Activated naive CD4-positive, alpha-beta T cell treated with anti-CD3 and anti-CD28 coated beads, Interleukin-2, amount 50 U/mL, for 16 hours (primary cell): Measurements from ENCODE around the gene DARS1.

ENCODE experiments used
- DNase-seq: peaks from one replicate; pipeline ENCODE4 v3.0.0-alpha.2; 2020

Gene DARS1

DNA sequence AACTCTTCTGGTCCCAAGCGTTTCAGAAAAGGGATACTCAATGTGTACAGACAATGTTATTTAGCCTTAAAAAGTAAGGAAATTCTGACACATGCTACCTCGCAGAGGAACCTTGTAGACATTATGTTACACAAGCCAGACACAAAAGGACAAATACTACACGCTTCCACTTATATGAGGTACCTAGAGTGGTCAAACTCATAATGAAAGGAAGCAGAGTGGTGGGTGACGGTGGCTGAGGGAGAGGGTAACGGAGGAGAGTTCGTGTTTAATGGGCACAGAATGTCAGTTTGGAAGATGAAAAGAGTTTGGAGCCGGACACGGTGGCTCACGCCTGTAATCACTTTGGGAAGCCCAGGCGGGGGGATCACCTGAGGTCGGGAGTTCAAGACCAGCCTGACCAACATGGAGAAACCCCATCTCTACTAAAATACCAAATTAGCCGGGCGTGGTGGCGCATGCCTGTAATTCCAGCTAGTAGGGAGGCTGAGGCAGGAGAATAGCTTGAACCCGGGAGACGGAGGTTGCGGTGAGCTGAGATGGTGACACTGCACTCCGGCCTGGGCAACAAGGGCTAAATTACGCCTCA, 110.6 kb downstream of the DARS1 start:
- no peak for DNase-seq

DNA sequence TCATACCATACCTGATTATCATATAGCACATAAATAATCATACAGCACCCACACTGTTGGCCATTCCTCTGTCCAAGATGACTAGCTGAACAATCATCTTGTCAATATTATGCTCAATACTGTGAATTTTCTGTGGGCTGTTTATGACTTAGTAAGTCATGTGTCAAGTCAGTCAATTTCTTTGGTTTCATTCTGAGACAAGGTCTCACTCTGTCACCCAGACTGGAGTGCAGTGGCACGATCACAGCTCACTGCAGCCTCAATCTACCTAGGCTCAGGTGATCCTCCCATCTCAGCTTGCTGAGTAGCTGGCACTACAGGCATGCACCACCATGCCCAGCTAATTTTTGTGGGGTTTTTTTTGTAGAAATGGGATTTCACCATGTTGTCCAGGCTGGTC, 114.9 kb downstream of the DARS1 start:
- DNase-seq = no peak

DNA sequence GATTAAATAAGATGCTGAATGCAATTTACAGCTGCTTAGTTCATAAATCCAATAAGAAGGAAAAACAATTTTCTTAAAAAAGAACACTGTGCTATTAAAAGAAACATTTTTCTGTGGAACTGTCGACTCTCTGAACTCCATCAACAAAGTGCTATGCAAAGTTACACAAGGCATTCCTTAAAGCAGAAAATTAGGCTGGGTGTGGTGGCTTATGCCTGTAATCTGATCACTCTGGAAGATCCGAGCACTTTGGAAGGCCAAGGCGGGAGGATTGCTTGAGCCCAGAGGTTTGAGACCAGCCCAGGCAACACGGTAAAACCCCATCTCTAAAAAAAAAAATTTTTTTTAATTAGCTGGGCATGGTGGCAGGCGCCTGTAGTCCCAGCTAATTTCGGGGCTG, 122.2 kb downstream of the DARS1 start:
- DNase-seq = no peak

DNA sequence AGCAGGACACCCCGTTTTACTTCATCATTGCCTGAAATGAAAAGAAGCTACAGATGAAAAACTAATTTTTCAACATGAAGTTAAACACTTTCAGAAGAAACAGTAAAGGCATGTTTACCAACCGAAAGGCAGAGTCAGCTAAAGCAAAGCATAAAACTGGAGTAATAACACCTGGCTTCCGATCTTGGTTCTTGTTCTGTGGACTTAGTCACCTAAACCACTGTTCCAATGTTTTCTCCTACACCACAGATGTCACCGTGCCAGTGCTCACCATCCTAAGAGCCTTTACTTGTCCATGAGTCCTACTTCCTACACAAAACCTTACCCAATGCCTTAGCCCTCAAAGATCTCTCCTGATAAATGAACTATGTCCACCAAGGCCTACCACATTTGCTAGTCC, 122.7 kb downstream of the DARS1 start:
- no peak for DNase-seq
